SK-N-SH (cell line): ENCODE results near the gene DTX3. TPM values are rescaled to one million over a fixed set of nuclear protein-coding genes. Genes with fewer than 3 reads are reported as not detected.

ENCODE experiments used
- CTCF ChIA-PET: fragments of 300-600, 350-600 bp; formaldehyde crosslinking; extraction: SDS; loops from one replicate; lab custom pipeline; 2021; lab: Yijun Ruan, JAX
- POLR2A ChIA-PET: fragments of 350-600 bp; sonication (Branson Sonifier 250); formaldehyde crosslinking; extraction: SDS; loops from one replicate; lab custom pipeline; 2020; ENCODE audit warnings: antibody characterized with exemption, inconsistent platforms; lab: Yijun Ruan, JAX
- DNase-seq: peaks from one replicate; pipeline ENCODE4 v3.0.0; 2012
- H2AFZ ChIP-seq: fragments of 200-600 bp; sonication (generic); 2 replicates; pipeline ENCODE4 v1.8.1; 2016; ENCODE audit warnings: antibody characterized with exemption, mild to moderate bottlenecking, low read depth
- H3F3A ChIP-seq: fragments of 200-600 bp; sonication (generic); replicated peaks from 2 replicates; pipeline ENCODE3; 2016; ENCODE audit warnings: antibody characterized with exemption, mild to moderate bottlenecking; ENCODE audit not compliant: insufficient read depth
- H3K27ac ChIP-seq, 2 experiments: fragments of 200-500 bp in 1 of 2; fragments of 200-600 bp in 1 of 2; sonication (Bioruptor generic) in 1 of 2; sonication (generic), shearing (Covaris generic) in 1 of 2; 2 replicates each; pipeline versions ENCODE4 v1.5.1 to v1.6.1; 2014 to 2016; ENCODE audit warnings: low read depth in 2 of 2, inconsistent platforms in 1 of 2, low read length in 1 of 2, mild to moderate bottlenecking in 1 of 2, mixed read lengths in 1 of 2
- H3K27me3 ChIP-seq: fragments of 200-600 bp; sonication (generic), shearing (Covaris generic); 2 replicates; pipeline ENCODE4 v1.6.1; 2016; ENCODE audit warnings: mixed run types; ENCODE audit not compliant: insufficient read depth
- H3K36me3 ChIP-seq, 2 experiments: fragments of 200-500 bp in 1 of 2; fragments of 200-600 bp in 1 of 2; sonication (Bioruptor generic) in 1 of 2; sonication (generic) in 1 of 2; replicated peaks in 1 of 2; 2 replicates each; pipeline versions ENCODE3 to v1.5.1; 2014 to 2016; ENCODE audit warnings: low read length in 1 of 2, mild to moderate bottlenecking in 1 of 2; ENCODE audit not compliant: insufficient read depth in 2 of 2, control insufficient read depth in 1 of 2
- H3K4me1 ChIP-seq, 2 experiments: fragments of 200-500 bp in 1 of 2; fragments of 200-600 bp in 1 of 2; sonication (Bioruptor generic) in 1 of 2; sonication (generic), shearing (Covaris generic) in 1 of 2; 2 replicates each; pipeline versions ENCODE4 v1.5.1 to v1.6.1; 2014 to 2016; ENCODE audit warnings: low read depth in 1 of 2, low read length in 1 of 2, mixed run types in 1 of 2; ENCODE audit not compliant: insufficient read depth in 2 of 2, control insufficient read depth in 1 of 2
- H3K4me2 ChIP-seq: fragments of 200-600 bp; sonication (generic), shearing (Covaris generic); 2 replicates; pipeline ENCODE4 v1.6.1; 2017; ENCODE audit warnings: mixed run types
- H3K4me3 ChIP-seq, 2 experiments: fragments of 200-500 bp in 1 of 2; fragments of 200-600 bp in 1 of 2; sonication (Bioruptor generic) in 1 of 2; sonication (generic), shearing (Covaris generic) in 1 of 2; 2 replicates each; pipeline versions ENCODE4 v1.5.1 to v1.8.1; 2014 to 2016; ENCODE audit warnings: low read depth in 2 of 2, inconsistent platforms in 1 of 2, low read length in 1 of 2, mild to moderate bottlenecking in 1 of 2, mixed read lengths in 1 of 2, moderate library complexity in 1 of 2
- H3K79me2 ChIP-seq: fragments of 200-600 bp; sonication (generic); 2 replicates; pipeline ENCODE4 v1.8.1; 2017; ENCODE audit warnings: mild to moderate bottlenecking; ENCODE audit not compliant: insufficient read depth
- H3K9ac ChIP-seq: fragments of 200-600 bp; sonication (generic); 2 replicates; pipeline ENCODE4 v1.6.1; 2017; ENCODE audit warnings: mixed run types
- H3K9me2 ChIP-seq: fragments of 200-600 bp; sonication (generic); 2 replicates; pipeline ENCODE4 v1.6.1; 2017; ENCODE audit warnings: mixed run types
- H3K9me3 ChIP-seq: fragments of 200-600 bp; sonication (generic); 2 replicates; pipeline ENCODE4 v1.6.1; 2017; ENCODE audit warnings: mixed run types, mild to moderate bottlenecking, moderate library complexity
- H4K20me1 ChIP-seq: fragments of 200-600 bp; sonication (generic); 2 replicates; pipeline ENCODE4 v1.6.1; 2017; ENCODE audit warnings: mild to moderate bottlenecking, mixed run types; ENCODE audit not compliant: insufficient read depth
- CHD2 ChIP-seq: fragments of 150-350 bp; IDR thresholded peaks from 2 replicates; pipeline ENCODE4 v1.6.1; 2018; ENCODE audit warnings: low read length; ENCODE audit not compliant: partially characterized antibody
- EP300 ChIP-seq, 2 experiments: IDR thresholded peaks; 2 replicates each; pipeline versions ENCODE4 v1.4.0 to v1.6.1; 2012; ENCODE audit warnings: borderline replicate concordance in 1 of 2, low read depth in 1 of 2, low read length in 1 of 2
- FOXJ3 ChIP-seq: sonication (generic); formaldehyde crosslinking; IDR thresholded peaks from 2 replicates; pipeline ENCODE4 v1.5.1; 2020; ENCODE audit warnings: mild to moderate bottlenecking, missing genetic modification reagents
- IRF3 ChIP-seq: fragments of 150-350 bp; IDR thresholded peaks from 2 replicates; pipeline ENCODE4 v1.6.1; 2016; ENCODE audit warnings: mild to moderate bottlenecking, low read depth, low read length
- MAX ChIP-seq: IDR thresholded peaks from 2 replicates; pipeline ENCODE4 v1.4.0; 2012; ENCODE audit warnings: low read depth
- MEF2A ChIP-seq: IDR thresholded peaks from 2 replicates; pipeline ENCODE4 v1.4.0; 2012; ENCODE audit warnings: low read depth, borderline replicate concordance
- NFIC ChIP-seq: IDR thresholded peaks from 2 replicates; pipeline ENCODE4 v1.4.0; 2012; ENCODE audit warnings: borderline replicate concordance
- PBX3 ChIP-seq: IDR thresholded peaks from 2 replicates; pipeline ENCODE4; 2012
- POLR2AphosphoS5 ChIP-seq: IDR thresholded peaks from 2 replicates; pipeline ENCODE4 v1.6.1; 2012; ENCODE audit warnings: low read depth, low read length
- RCOR1 ChIP-seq: fragments of 150-350 bp; IDR thresholded peaks from 2 replicates; pipeline ENCODE4 v1.6.1; 2017; ENCODE audit warnings: antibody characterized with exemption, low read length
- RFX5 ChIP-seq: IDR thresholded peaks from 2 replicates; pipeline ENCODE4 v1.6.1; 2012; ENCODE audit warnings: mild to moderate bottlenecking, improper control_type of control experiment, low read length
- SIN3A ChIP-seq: IDR thresholded peaks from 2 replicates; pipeline ENCODE4 v1.6.1; 2012; ENCODE audit warnings: low read depth, mild to moderate bottlenecking, low read length, moderate library complexity, borderline replicate concordance
- TCF12 ChIP-seq: IDR thresholded peaks from 2 replicates; pipeline ENCODE4 v1.4.0; 2012
- USF1 ChIP-seq: IDR thresholded peaks from 2 replicates; pipeline ENCODE4 v1.4.0; 2012; ENCODE audit warnings: low read depth, borderline replicate concordance
- YY1 ChIP-seq: IDR thresholded peaks from 2 replicates; pipeline ENCODE4 v1.4.0; 2012; ENCODE audit warnings: low read depth, mild to moderate bottlenecking
- ZBTB33 ChIP-seq: IDR thresholded peaks from 2 replicates; pipeline ENCODE4 v1.4.0; 2012; ENCODE audit warnings: low read depth, borderline replicate concordance
- WGBS: methylation state at CpG from one replicate; pipeline ENCODE4 v1.1.6; 2017; ENCODE audit warnings: low lambda C conversion rate; 5-methylcytosine and 5-hydroxymethylcytosine counted together
- polyA plus RNA-seq, 3 experiments: library from polyadenylated mRNA; depleted of rRNA; stranded (reverse); fragments of >200 nt; gene quantifications; 2 replicates each; pipeline ENCODE4 v1.2.3, GENCODE V29; 2012

DTX3 gene
- polyA plus RNA-seq, 1 of the 3 experiments (the other 2 are of a cell fraction), result 61.2 TPM

- Histone ChIP-seq H3K4me3 (no peak overlapping the region), H3K27me3 (no peaks in the 10 kb centered on the region), H3K9me2 (no peaks in the 10 kb centered on the region), H3K36me3 (peaks cover 37 to 78% of the 10 kb centered on the region in 2 experiments), H3K4me2 (no peak overlapping the region), H3K79me2 (no peaks in the 10 kb centered on the region), H3K9me3 (no peaks in the 10 kb centered on the region), H3K27ac (no peak overlapping the region), H4K20me1 (no peaks in the 10 kb centered on the region), H3K9ac (no peak overlapping the region), H2AFZ (no peak overlapping the region), H3K4me1 (no peaks in the 10 kb centered on the region), H3F3A (no peaks in the 10 kb centered on the region)
- POLR2A ChIA-PET, result no interaction called here
- no peak for DNase-seq
- 44% methylated on average over 1 of the region's 2 CpGs for WGBS
- CTCF ChIA-PET, result interaction anchor here (1.1 to 7.6 kb wide), 3 partner anchors 44 to 147 kb away, joined by 3 to 298 read pairs (median 110); partner anchors contain the start of gene B4GALNT1
- TF ChIP-seq EP300 (IDR thresholded peaks at IDR 0.05; ENCODE audit: borderline replicate concordance in 1 of 2, low read depth in 1 of 2, low read length in 1 of 2) (no peak), FOXJ3 (CRISPR knock-in tag) (no peak), MAX (no peak), CHD2 (no peak), TCF12 (no peak), YY1 (no peak), IRF3 (no peak), RCOR1 (no peak), RFX5 (no peak), SIN3A (no peak), POLR2AphosphoS5 (no peak), NFIC (no peak), ZBTB33 (no peak), MEF2A (no peak), PBX3 (no peak), USF1 (no peak)
- TF ChIP-seq, all 33 proteins: peak for 0
Measured at GRCh38 chr12:57579011-57579410, 25.6 kb upstream of the DTX3 start.
